DOHH2 (cell line): Measurements from ENCODE around the gene ATP1A3.

Source experiments
- EZH2phosphoT487 ChIP-seq: fragments of 200-600 bp; sonication (generic); IDR thresholded peaks from 2 replicates; pipeline ENCODE4 v1.6.1; 2017; ENCODE audit warnings: borderline replicate concordance, mild to moderate bottlenecking, antibody characterized with exemption, low read length, moderate library complexity, mixed read lengths
- TF ChIP-seq, protein P1 (sequence below): fragments of 200-600 bp; sonication (generic); IDR thresholded peaks from one replicate; pipeline ENCODE4 v1.5.1; 2014; ENCODE audit warnings: antibody characterized with exemption, mild to moderate bottlenecking, low read depth, low read length; ENCODE audit not compliant: poor library complexity, severe bottlenecking

- TF ChIP-seq, protein P1, sequence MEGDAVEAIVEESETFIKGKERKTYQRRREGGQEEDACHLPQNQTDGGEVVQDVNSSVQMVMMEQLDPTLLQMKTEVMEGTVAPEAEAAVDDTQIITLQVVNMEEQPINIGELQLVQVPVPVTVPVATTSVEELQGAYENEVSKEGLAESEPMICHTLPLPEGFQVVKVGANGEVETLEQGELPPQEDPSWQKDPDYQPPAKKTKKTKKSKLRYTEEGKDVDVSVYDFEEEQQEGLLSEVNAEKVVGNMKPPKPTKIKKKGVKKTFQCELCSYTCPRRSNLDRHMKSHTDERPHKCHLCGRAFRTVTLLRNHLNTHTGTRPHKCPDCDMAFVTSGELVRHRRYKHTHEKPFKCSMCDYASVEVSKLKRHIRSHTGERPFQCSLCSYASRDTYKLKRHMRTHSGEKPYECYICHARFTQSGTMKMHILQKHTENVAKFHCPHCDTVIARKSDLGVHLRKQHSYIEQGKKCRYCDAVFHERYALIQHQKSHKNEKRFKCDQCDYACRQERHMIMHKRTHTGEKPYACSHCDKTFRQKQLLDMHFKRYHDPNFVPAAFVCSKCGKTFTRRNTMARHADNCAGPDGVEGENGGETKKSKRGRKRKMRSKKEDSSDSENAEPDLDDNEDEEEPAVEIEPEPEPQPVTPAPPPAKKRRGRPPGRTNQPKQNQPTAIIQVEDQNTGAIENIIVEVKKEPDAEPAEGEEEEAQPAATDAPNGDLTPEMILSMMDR: no peak
- no peak for TF ChIP-seq EZH2phosphoT487
These were observed 75.3 kb downstream of the ATP1A3 start for GRCh38 chr19:41918653-41919244.
